Glomerular visceral epithelial cell (primary cell): ENCODE data around the gene FAM47E.
"Not testable (repeated sequence)": the region's sequence is repeated elsewhere in the genome, so short reads cannot be mapped to it uniquely, and the experiment has no call there.

Source experiments
- DNase-seq: peaks from one replicate; pipeline ENCODE4 v3.0.0-alpha.2; 2016; ENCODE audit errors: extremely low spot score

The FAM47E gene

GRCh38 chr4:76224171-76224570 is 27.4 kb upstream of the FAM47E start:
- no peak for DNase-seq

- no peak for DNase-seq
Observed at GRCh38 chr4:76226418-76226817, 25.1 kb upstream of the FAM47E start.

DNA sequence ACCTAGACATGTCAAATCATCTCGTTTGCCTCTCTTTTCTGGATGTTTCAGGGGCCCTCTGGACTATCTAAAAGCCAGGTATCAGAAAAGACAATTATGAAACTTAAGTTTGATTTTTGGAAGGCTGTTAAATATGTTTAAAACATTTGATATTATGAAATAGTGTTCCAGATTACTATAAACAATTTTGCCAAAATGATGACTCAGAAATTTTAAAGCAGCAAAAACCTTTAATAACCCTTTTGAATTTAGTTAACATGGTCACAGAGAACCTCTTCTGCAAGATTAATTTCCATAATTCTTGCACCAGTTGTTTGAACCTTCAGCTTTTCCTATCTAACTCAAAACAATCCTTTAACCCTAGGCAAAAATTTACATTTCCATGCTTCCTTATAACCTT is 18.8 kb upstream of the FAM47E start:
- no peak for DNase-seq

DNA sequence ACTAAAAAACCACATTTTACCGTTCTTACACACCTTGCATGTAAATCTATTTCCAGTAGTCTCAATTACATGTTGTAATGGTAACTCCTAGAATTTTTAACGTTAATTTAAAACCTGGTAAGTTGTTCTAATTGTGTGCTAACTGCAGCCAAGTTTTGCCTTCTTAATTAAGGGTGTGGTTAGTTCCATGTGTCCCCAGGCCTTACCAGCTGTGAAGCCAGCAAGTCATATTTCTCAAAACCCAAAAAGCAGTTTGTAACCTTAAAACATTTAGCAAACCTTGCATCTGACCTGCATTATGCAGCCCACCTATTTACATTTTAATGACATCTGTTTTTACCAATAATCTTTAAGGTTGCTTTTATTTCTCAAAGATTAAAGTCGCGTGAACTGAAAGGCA is 18.4 kb upstream of the FAM47E start:
- DNase-seq, result no peak

DNA sequence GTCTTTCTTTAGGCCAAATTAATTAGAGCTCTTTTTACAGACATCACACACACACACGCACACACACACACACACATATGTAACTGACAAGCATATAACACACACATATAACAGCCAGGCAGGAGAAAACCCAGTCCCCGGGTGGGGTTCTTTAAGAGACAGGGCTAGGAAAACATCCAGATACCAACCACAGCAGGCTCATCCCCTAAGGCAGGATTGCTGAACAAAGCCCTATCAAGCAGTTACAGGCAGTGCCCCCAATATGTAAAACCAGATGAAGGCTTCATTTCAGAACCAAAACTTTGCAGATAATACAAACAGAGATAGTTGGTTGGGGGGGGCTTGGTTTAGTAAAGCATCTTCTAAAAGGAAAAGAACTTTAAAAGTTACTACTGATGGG is 18.0 kb upstream of the FAM47E start:
- no peak for DNase-seq

DNA sequence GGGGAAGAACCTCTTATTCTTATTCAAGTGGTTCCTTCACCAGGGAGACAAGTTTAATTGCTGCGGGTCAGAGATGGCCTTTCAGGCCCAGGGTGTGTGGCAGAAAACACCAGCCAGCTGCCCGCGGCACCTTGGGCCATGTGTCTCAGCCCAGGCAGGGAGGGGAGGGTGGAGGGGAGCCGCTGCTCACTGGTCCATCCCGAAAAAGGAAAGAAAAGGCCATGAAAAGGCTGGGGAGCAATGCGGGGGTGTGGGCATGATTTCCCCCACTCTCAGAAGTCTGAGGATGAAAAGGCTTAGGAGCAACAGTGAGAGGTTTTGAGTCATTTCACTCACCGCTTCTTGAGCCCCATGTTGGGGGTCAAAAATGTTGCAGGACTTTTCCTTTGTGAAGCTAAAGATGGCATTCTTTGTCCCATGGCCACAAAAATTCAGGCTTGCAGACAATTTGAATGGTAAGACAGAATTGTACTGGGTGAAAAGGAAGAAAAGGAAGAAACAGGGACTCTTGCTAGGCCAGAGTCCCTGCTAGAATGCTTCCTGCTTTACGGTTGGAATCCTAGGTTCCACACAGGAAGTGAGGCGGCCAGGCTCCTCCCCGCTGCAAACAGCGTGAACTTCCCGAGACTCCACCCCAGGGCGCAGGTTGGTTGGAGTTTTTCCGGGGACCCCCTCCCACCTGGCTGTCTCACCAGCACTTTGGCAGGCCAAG is 17.4 kb upstream of the FAM47E start:
- no peak for DNase-seq

- no peak for DNase-seq
Observed at GRCh38 chr4:76234679-76235044, 16.9 kb upstream of the FAM47E start.

DNA sequence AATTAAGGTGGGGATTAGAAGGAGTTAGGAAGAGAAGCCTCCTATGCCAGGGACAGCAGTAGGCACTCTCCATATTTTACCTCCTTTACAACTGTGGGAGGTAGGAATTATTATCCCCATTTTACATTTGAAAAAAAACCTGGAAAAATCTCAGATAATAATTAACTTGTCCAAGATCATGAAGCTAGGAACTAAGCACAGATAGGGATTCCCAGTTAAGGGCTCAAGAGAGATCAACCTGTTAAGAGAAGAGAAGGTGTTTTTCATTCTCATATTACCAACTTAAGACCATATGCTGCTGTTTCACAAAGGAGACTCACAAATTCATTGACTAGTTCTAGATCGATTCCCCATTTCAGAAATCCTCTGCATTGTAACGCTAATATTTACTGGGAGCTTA is 16.1 kb upstream of the FAM47E start:
- no peak for DNase-seq

GRCh38 chr4:76235915-76236314 is 15.6 kb upstream of the FAM47E start:
- DNase-seq, result no peak

GRCh38 chr4:76238236-76238635 is 13.3 kb upstream of the FAM47E start:
- DNase-seq, result no peak

DNA sequence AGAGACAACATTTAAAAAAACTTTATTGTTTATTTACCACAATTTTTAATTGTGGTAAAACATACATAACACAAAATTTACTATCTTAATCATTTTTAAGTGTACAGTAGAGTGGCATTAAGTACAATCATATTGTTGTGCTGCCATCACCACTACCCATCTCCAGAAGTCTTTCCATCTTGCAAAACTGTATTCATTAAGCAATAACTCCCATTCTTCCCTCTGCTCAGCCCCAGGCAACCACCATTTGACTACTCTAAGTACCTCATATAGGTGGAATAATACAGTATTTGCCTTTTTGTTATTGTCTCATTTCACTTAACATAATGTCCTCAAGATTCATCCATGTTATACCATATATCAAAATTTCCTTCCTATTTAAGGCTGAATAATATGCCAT is 12.8 kb upstream of the FAM47E start:
- DNase-seq, result no peak

DNA sequence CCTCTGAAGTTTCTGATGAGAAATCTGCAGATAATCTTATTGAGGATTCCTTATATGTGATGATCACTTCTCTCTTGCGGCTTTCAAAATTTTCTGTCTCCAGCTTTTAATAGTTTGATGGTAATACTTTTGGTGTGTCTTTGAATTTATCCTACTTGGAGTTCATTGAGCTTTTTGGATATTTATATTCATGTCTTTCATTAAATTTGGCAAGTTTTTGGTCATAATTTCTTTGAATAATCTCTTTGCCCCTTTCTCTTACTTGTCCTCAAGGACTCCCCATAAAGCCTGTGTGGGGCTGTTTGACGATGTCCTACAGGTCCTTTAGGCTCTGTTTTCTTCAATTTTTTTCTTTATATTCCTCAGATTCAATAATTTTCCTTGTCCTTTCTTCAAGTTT is 11.3 kb upstream of the FAM47E start:
- DNase-seq, result no peak

DNA sequence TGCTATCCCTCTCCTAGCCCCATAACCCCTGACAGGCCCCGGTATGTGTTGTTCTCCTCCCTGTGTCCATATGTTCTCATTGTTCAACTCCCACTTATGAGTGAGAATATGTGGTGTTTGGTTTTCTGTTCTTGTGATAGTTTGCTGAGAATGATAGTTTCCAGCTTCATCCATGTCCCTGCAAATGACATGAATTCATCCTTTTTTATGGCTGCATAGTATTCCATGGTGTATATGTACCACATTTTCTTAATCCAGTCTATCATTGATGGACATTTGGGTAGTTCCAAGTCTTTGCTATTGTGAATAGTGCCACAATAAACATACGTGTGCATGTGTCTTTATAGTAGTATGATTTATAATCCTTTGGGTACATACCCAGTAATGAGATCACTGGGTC is 7.6 kb upstream of the FAM47E start:
- DNase-seq, result not testable (repeated sequence)

- DNase-seq, result no peak
Observed at GRCh38 chr4:76246025-76246424, 5.5 kb upstream of the FAM47E start.

- DNase-seq, result no peak
Observed at GRCh38 chr4:76246852-76247251, 4.7 kb upstream of the FAM47E start.

DNA sequence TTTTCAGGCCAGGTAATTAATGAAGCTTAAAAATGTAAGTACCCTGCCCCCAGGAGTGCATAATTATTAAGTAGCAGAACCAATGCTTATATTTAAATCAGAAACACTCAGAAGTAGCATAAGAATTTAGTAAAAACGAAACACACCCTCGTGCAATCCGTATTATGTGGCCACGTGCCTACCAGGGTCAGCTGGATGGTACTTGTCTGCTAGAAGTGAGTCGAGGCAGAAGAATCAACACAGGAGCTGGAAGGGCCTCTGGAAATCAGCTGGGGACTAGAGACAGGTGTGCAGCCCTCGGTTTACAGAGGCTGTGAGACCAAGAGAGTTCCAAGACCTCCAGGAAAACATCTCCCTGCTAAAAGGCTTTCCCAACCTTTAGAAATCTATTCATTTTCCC is 559 bp upstream of the FAM47E start:
- no peak for DNase-seq

GRCh38 chr4:76252271-76252653 is 741 bp downstream of the FAM47E start:
- no peak for DNase-seq

DNA sequence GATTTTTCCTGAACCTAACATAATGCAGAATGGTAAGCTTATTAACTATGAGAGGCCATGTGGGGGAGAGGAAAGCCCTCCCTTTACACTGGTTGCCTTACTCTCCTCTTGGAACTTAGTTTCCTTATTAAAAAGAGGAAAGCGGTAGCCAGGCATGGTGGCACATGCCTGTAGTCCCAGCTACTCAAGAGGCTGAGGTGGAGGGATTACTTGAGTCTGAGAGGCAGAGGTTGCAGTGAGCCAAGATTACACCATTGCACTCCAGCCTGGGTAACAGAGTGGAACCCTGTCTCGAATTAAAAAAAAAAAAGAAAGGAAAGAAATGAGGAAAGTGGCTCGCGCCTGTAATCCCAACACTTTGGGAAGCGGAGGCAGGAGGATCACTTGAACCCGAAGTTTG is 2.0 kb downstream of the FAM47E start:
- DNase-seq, result no peak

GRCh38 chr4:76256032-76256431 is 4.5 kb downstream of the FAM47E start:
- no peak for DNase-seq

- no peak for DNase-seq
Observed at GRCh38 chr4:76256968-76257367, 5.4 kb downstream of the FAM47E start.

DNA sequence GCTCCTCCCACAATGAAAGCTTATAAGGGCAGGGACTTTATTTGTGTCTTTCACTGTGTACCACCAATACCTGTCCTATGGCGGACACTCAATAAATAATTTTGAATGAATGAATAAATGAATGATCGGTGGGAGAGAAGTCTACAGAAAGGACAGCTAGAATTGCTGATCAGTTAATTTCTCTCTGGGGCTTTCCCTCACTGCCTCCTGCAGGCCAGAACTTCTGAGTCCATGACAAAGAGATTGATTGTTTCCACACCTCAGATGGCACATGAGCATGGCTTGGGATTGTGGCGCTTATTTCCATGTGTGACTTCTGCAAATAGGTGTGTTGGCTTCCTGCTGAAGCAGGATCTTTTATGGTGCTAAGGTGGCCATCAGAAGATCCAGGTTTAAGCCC is 6.3 kb downstream of the FAM47E start:
- no peak for DNase-seq

- no peak for DNase-seq
Observed at GRCh38 chr4:76260571-76260970, 9.1 kb downstream of the FAM47E start.

DNA sequence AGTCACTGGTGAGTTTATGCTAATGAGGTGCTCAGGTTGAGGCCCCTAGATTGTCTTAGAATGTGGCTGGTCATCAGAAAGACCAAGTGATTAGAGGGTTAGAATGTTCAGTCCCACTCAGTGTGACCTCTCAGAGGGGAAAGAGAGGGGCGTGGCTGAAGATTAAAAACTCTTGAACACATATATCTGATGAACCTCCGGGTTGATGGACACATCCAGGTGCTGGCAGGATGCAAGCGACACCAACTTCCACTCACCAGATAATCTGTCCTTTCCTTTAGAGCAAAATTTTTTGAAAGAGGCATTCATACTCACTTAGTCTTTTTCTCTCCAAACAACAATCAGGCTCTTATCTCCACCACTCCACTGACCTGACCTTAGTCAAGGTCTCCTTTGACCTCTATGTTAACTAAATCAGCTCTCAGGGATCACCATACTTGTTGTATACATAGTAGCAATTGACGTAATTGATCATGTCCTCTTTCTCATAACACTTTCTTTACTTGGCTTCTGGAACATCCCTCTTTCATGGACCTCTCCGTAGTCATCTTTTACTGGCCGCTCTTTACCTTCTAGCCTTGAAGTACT is 14.2 kb downstream of the FAM47E start:
- DNase-seq, result no peak

- DNase-seq, result no peak
Observed at GRCh38 chr4:76266627-76267026, 15.1 kb downstream of the FAM47E start.
